Activated CD8-positive, alpha-beta memory T cell treated with anti-CD3 and anti-CD28 coated beads for 4 hours (primary cell): ENCODE measurements around the gene PROSER2.
"Not testable (repeated sequence)": the region's sequence is repeated elsewhere in the genome, so short reads cannot be mapped to it uniquely, and the experiment has no call there.

Experiments used
- DNase-seq, 2 donors: peaks; one replicate each; pipeline ENCODE4 v3.0.0-alpha.2; 2020; ENCODE audit warnings: low read depth in 2 of 2

The PROSER2 gene

DNA sequence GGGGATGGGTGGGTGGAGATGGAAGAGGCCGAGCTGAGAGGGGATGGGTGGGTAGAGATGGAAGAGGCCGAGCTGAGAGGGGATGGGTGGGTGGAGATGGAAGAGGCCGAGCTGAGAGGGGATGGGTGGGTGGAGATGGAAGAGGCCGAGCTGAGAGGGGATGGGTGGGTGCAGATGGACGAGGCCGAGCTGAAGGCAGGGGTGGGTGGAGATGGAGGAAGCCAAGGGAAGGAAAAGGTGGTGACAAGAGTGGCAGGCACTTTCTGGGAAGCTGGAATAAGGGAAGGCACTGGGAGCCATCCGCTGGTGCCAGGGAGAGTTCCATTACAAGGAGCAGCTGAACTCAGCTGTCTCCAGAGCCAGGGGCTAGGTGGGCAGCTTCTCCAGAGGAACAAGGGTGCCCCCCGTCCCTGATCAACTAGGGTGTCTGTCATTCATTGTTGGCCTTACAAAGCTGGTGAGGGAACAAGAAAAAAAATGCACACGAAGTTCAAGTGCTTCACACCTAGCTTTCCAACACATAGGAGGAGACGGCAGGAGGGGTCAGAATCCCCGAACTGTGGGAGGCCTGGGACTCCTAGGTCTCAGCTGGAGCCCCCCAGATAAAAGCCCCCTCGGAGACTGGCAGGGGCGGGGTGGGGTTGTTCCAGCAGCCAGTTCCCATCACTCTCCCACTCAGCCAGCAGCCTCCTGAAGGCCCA is 62.4 kb downstream of the PROSER2 start:
- no peak for DNase-seq

DNA sequence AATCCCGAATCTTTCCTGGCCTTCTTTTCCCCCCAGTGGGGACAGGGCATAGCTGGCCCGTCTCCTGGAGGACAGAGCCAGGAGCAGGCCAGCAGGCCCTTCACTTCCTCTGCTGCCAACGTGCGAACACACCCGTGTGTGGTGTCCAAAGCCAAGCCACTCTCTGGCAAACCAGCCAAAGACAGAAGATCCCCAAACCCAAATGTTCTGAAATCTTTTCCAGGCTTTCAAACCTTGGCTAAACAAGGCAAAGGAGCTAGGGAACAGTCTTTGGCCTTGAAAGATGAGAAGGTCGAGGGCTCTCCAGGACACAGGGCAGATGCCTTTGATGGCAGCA is 63.0 kb downstream of the PROSER2 start:
- DNase-seq = no peak

DNA sequence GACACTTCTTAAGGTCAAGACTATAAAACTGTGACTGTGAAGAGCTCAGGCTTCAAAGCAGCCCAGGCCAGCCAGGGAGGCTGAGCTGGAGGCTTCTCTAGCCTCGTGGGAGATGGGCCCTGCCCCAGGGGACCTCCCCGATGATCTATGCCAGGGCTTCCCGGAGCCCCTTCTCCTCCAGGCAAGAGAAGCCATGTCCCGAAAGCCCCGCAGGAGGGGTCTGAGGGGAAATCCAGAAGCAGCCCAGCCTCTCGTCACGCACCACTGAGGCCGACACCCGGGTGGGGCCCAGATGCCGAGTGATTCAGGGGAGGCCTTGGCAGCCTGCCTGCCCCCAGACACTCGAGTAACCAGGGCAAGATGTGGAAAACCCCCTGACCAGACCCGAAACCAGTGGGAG is 63.7 kb downstream of the PROSER2 start:
- DNase-seq = no peak

DNA sequence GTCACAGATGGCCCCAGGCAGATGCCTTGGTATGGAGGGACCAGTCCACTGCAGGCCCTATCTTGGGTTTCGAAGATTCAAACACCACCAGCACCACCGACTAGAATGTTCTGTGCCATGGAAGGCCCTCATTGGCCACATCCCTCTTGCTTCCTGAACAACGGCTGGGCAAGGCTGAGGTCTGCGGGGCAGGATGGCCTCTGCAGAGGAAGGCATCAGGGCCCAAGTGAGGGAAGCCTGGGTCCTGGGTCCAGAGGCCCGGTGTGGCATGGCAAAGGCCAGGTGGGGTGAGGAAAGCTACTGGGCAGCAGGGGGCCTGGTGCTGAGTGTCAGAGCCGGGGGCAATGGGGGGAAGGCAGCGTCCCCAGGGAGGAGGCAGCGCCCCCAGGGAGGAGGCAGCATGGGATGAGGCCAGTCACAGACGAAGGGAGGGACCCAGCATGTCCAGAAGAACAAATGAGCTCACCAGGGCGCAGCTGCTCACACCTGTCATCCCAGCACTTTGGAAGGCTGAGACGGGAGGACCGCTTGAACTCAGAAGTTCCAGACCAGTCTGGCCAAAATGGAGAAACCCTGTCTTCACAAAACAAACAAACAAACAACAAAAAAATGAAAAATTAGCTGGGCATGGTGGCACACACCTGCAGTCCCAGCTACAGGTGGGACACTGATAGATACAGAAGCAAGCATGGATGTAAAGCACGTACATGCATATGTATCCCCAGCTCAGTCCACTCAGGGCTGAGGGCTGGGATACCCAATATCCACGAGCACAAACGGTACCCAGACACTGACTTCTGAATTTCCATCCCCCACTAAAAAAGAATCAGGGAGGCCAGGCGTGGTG is 64.4 kb downstream of the PROSER2 start:
- DNase-seq = no peak

- DNase-seq = not testable (repeated sequence)
These were observed 66.1 kb downstream of the PROSER2 start for GRCh38 chr10:11889263-11889662.

DNA sequence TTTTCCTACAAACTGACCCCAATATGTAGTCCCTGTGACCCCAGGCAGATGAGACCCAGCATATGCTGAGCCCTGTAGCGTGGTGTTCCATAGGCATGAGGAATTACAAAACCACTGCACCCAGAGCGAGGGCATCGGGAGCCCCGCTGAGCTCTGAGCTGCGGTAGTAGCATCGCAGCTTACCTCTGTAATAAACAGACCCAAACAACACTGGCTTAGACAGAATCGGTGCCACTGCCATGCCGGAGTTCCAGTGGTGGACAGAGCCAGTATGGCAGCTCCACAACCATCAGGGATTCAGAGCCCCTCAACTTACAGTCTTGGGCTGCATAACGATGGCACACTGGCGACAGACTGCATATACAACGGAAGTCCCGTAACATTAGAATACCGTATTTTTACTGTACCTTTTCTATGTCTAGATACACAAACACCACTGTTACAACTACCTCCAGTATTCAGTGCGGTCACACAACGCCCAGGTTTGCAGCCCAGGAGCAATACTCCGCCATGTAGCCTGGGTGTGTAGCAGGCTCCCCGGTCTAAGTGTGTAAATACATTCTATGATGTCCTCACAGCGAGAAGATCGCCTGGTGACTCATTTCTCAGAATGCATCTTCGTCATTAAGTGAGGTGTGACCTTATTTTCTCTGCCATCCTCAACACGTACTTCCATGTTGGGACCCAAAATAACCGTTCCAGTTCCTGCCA is 68.8 kb downstream of the PROSER2 start:
- no peak for DNase-seq

- no peak for DNase-seq
These were observed 70.7 kb downstream of the PROSER2 start for GRCh38 chr10:11893749-11894278.

- no peak for DNase-seq
These were observed 71.4 kb downstream of the PROSER2 start for GRCh38 chr10:11894381-11895107.

GRCh38 chr10:11895108-11895466 is 71.9 kb downstream of the PROSER2 start:
- DNase-seq = no peak

DNA sequence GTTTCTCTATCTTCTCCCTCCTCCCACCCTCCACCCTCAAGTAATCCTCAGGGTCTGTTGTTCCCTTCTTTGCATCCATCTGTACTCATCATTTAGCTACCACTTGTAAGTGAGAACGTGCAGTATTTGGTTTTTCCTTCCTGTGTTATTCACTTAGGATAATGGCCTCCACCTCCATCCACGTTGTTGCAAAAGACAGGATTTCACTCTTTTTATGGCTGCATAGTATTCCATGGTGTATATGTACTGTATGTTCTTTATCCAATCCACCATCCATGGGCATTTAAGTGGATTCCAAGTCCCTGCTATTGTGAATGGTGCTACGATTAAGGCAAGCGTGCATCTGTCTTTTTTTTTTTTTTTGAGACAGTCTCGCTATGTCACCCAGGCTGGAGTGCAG is 72.4 kb downstream of the PROSER2 start:
- no peak for DNase-seq

DNA sequence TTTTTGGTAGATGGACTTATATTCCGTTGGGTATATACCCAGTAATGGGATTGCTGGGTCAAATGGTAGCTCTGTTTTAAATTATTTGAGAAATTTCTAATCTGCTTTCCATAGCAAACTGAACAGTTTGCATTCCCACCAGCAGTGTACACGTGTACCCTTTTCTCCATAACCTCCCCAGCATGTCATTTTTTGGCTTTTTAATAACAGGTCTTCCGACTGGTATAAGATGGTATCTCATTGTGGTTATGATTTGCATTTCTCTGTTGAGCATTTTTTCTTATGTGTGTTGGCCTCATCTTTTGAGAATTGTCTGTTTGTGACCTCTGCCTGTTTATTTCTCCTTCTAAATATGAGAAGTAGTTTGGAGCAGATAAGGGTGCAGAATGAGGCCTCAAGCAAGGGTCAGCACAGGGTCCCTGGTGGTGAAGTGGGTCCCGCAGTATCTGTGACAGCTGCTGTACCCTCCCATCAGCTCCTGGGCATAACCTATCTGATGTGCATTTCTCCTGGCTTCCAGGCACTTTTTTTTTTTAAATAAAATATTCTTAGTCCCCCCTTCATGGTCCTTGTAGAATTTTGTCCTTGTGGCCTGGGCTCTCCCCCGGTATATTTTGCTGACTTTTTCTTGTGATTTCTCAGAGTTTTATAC is 73.5 kb downstream of the PROSER2 start:
- no peak for DNase-seq

- DNase-seq = no peak
These were observed 74.8 kb downstream of the PROSER2 start for GRCh38 chr10:11898033-11898371.

DNA sequence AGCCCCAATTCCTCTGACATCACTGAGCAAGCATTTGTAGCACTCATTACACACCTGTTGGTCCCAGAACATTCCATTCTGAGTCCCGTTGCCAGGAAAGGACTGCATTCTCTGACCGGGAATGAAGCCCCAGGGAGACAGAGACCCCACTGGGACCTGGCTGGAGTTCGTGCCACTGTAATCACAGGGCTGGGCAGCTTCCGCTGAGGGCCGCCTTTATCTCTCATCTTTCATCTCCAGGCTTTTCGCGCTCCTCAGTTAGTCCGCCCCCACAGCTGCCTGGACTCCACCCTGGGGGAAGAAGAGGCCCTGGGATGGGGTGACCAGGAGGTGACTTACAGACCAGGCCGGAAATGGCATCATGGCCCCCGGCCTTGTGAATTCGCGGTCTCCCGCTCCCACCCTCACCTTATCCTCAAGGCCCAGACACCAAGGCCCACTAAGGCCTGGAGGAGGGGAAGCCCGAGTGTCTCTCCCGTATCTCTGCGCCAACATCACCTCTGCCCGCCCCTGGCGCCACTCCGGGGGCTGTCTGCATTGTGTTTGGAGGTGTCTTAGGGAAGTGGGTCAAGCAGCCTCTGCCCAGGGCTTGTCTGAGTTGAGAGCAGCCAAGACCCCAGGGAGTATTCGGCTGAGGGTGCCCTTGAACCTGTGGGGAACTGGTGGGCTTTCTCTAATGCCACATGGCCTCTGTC is 75.4 kb downstream of the PROSER2 start:
- no peak for DNase-seq

- no peak for DNase-seq
These were observed 76.1 kb downstream of the PROSER2 start for GRCh38 chr10:11899067-11899876.

DNA sequence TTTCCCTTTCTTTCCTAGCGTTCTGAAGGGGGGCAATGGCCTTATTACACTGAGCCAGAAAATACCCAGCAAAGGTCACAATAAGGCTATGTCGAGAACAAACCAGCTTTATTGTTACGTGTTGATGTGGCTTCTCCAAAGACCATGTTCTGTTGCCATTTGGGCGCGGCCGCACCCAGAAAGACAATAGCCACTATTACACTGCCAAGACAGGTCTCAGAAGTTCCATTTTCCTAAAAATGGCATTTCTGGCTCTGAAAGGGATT is 77.8 kb downstream of the PROSER2 start:
- no peak for DNase-seq

DNA sequence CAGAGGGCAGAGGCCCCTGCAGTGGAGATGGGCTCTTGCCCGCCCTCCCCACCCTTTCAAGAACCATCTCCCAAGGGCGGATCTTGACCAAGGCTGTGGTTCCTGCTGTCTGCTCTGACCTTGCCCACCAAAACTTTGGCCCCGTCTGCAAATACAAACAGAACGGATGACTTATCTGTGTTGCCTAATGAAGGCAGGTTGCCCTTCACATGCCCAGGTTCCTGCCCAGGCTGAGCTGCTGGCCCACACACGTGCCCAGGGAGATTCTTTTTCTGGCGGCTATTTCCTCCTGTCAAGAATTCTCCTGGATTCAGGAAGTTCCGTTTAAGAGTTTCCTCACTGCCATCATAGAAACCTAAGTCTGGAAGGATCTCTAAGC is 78.3 kb downstream of the PROSER2 start:
- no peak for DNase-seq

GRCh38 chr10:11901833-11902475 is 78.8 kb downstream of the PROSER2 start:
- no peak for DNase-seq

- DNase-seq = no peak
These were observed 79.5 kb downstream of the PROSER2 start for GRCh38 chr10:11902646-11903045.

- DNase-seq = no peak
These were observed 83.6 kb downstream of the PROSER2 start for GRCh38 chr10:11906714-11907113.

DNA sequence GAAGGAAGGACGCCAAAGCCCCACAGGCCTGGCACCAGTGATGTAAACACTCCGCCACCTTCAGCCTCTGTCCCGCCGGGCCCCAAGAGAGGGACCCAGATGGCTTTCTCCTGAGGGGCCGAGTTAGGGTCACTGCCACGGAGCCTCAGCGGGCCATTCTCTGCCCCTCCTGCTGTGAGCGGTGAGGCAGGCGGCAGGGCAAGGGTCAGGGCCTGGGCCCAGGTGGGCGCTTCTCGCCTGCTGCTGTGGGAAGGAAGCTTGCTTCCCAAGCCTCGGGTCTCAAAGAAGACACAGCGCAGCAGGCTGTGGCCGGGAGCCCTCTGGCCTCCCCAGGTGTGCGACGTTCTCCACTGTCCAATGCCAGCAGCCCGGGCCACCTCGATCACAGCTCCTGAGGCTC is 84.8 kb downstream of the PROSER2 start:
- DNase-seq = no peak
